ENCODE results near the gene NMRAL1.

Gene NMRAL1

GRCh38 chr16:4420505-4421105 is 53.8 kb downstream of the NMRAL1 start:
- TF ChIP-seq, protein P1, sequence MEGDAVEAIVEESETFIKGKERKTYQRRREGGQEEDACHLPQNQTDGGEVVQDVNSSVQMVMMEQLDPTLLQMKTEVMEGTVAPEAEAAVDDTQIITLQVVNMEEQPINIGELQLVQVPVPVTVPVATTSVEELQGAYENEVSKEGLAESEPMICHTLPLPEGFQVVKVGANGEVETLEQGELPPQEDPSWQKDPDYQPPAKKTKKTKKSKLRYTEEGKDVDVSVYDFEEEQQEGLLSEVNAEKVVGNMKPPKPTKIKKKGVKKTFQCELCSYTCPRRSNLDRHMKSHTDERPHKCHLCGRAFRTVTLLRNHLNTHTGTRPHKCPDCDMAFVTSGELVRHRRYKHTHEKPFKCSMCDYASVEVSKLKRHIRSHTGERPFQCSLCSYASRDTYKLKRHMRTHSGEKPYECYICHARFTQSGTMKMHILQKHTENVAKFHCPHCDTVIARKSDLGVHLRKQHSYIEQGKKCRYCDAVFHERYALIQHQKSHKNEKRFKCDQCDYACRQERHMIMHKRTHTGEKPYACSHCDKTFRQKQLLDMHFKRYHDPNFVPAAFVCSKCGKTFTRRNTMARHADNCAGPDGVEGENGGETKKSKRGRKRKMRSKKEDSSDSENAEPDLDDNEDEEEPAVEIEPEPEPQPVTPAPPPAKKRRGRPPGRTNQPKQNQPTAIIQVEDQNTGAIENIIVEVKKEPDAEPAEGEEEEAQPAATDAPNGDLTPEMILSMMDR (IDR thresholded peaks at IDR 0.05; ENCODE audit: control insufficient read depth, extremely low read depth, insufficient read depth): no peak

DNA sequence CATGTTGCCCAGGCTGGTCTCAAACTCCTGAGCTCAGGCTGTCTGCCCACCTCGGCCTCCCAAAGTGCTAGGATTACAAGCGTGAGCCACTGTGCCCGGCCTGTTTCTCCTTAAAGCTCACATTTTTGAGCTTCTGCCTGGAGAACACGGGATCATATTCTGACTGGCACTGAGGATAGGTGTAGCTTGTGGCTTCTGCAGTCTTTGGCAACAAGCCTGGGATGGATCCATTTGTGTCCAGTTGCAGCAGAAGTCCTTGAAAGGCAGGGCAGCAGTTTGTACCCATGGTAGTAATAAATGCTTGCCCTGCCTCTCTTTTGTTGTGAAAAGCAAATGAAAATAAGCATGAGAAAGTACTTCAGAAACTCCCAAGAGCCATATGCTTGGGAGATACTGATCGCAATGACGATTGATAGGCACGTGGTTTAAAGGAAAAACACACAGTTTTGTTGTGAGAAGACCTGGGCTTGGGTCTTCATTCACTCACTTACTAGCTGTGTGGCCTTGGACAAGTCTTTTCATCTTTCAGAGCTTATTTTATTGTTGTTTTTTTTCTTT is 54.9 kb downstream of the NMRAL1 start:
- TF ChIP-seq, protein P1 (IDR thresholded peaks at IDR 0.05; ENCODE audit: control insufficient read depth, extremely low read depth, insufficient read depth): no peak
- DNase-seq (ENCODE audit: low read depth): no peak
- H3K4me3 ChIP-seq (ENCODE audit: low read depth, low read length): no peak overlapping the region

More at GRCh38 chr16:4420505-4421105, 53.8 kb downstream of the NMRAL1 start:
- no peak for DNase-seq (ENCODE audit: low read depth)
- no peak overlapping the region for H3K4me3 ChIP-seq (ENCODE audit: low read depth, low read length)

DNA sequence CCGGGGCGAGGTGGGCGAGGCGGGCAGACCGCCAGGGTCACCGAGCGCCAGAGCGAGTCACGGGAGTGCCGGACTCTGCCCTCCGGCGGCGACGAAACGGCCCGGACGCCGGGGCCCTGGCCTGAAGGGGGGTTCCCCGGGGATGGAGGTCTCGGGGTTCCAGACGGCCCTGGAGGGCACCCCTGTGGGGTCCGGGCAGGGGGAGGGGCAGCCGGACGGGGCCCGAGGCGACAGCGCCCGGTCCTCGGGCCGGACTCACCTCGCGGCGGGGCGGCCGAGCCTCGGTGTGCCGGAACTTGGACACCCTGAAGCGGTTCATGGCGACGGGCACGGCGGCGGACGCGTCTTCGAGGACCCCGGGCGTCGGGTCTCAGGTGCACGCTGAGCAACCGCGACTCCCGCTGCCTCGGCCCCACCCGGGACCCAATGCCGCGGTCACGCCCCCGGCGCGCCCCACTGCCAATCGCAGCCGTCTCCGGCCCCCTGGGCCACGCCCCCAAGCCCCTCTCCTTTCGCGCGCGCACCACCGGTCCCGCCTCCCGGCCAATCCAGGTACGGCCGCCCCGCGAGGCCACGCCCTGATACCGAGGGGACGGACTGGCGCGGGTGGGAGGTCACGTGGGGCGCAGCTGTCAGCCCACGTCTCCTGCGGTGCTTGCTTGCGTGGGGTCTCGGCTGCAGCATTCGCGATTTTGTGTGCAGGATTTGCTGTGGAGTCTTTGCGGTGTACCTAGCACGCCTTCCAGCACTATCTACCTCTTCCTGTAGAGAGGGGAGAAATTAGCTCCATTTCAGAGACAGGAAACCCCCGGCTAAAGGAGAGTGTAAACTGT is 58.0 kb downstream of the NMRAL1 start, which contains the start of gene CORO7:
Gene CORO7, minus strand, starts transcription at position 397 of the 833 bp plus-strand sequence. Its CDS starts 78 bp downstream, at position 319.
- peak within 1 kb of the TSS; percentile 74 for H3K4me3 ChIP-seq (ENCODE audit: low read depth, low read length)
- peak; percentile 49 for DNase-seq (ENCODE audit: low read depth)
- TF ChIP-seq, protein P1 (IDR thresholded peaks at IDR 0.05; ENCODE audit: control insufficient read depth, extremely low read depth, insufficient read depth): no peak

DNA sequence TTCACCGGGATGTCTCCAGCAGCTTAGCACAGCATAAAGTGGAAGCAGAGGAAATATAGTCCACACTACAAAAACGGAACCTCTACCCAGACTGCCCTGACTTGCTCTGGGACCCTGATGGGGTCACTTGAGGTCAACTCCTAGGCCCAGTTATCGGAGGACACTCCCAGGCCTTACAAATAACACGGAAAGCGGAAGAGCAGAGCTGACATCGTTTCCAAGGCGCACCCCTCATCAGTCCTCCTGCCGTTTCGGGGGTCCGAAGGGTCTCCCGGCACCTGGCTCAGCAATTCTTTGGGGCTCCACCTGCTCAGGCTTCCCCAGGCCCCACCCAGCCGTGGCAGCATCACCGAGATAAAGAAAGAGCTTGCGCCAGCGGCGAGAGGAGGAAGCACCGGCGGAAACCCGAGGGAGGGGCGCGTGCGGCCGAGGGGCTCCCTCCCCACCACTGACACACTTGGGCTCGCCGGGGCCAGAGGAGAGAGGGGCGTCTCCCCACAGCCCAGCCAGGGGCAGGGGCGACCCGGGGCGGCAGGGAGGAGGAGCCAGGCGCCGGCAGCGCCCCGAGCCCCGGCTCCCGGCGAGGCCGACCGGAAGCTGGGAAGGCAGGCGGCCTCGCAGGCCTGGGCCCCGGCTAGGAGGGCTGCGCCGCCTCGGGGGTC is 58.8 kb downstream of the NMRAL1 start:
- no peak for DNase-seq (ENCODE audit: low read depth)
- peak overlapping the region; percentile 74 for H3K4me3 ChIP-seq (ENCODE audit: low read depth, low read length)
- TF ChIP-seq, protein P1 (IDR thresholded peaks at IDR 0.05; ENCODE audit: control insufficient read depth, extremely low read depth, insufficient read depth): no peak

DNA sequence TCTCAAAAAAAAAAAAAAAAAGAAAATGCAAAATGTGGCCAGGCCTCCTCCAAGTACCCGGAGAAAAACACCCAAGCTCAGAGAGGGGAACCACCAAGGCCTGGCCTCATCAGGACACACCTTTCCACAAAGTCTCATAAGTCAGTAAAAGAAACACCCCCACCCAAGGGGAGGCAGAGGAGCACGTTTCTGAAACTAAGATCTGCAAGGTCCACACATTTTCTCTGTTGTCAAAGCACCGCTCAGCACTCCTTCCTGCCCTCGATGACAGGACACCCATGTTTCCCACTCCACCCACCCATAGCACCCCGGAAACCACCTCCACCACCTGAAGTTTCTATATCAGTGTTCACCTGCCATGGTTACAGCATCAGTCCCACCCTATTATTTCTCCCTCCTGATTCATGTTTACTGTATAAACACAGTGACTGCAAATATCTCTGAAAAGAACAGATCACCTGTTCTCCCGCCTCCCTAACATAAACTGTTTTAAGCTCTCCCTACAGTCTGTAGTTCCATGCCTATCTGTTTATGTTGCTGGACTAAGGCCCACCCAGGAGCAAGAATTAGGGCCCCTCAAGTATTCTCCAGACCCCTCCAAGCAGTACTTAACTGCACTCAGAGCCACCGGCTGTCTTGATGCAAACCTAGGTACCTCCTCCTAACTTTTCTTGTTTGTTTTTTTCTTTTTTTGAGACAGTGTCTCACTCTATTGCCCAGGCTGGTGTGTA is 60.1 kb downstream of the NMRAL1 start:
- DNase-seq (ENCODE audit: low read depth): no peak
- no peak overlapping the region for H3K4me3 ChIP-seq (ENCODE audit: low read depth, low read length)
- TF ChIP-seq, protein P1 (IDR thresholded peaks at IDR 0.05; ENCODE audit: control insufficient read depth, extremely low read depth, insufficient read depth): no peak

DNA sequence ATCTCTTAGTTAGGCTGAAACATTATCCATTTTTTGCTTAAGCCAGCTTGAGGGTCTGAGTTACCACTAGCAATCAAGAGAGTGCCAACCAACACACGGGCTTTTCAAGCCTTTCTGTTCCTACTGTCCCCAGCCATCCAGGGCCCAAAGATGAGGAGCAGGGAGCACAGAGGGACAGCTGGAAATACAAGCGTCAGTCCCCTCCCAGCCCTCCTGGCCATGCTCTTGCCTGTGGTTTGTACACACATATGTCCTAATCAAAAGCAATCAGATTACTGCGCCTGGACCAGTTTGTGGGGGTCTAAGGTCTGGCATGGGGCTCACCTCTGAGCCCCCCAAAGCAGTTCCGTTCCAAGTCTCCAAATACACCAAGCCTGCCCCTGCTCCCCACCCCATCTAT is 61.6 kb downstream of the NMRAL1 start:
- TF ChIP-seq, protein P1 (IDR thresholded peaks at IDR 0.05; ENCODE audit: control insufficient read depth, extremely low read depth, insufficient read depth): no peak
- no peak for DNase-seq (ENCODE audit: low read depth)
- H3K4me3 ChIP-seq (ENCODE audit: low read depth, low read length): no peak overlapping the region
